GM19455 (cell line): ENCODE data around the gene NR3C1.

Experiments
- ATAC-seq: cut with Tn5 transposase; IDR thresholded peaks from one replicate; pipeline ENCODE4 v1.9.1; 2021; ENCODE audit not compliant: unreplicated experiment

NR3C1 gene

GRCh38 chr5:143372187-143372829, 31.2 kb downstream of the NR3C1 start:
- ATAC-seq, result no peak

DNA sequence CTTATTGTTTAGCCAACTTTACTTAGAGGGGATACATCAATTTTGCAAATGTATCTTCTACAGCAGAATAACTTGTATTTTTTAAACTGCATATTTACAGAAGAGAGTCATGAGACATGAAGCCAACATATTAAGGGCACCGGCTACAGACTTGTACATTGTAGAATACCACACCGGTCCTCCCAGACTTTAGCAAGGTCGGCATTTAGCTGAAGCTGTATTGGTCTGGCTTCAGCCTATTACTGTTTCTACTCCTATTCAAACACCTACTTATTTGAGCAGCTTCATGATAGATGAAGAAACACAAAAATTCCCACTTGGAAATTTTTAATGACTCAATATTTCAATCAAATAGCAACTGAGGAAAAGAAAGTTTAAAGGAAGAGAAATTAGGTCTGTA, 33.0 kb downstream of the NR3C1 start:
- no peak for ATAC-seq

DNA sequence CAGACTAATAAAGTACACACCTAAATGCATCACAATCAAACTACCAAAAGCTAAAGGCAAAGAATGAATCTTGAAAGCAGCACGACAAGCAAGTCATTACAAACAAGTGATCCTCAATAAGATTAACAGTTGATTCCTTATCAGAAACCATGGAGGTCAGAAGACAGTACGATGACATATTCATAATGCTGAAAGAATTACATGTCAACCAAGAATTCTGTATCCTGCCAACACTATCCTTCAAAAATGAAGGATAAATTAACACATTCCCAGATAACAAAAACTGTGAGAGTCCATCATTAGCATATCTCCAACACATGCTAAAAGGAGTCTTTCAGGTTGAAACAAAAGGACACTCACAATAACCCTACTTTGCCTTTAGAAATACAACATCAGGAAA, 39.4 kb downstream of the NR3C1 start:
- ATAC-seq, result no peak

GRCh38 chr5:143362664-143363227, 40.7 kb downstream of the NR3C1 start:
- no peak for ATAC-seq

- ATAC-seq, result no peak
Observed at GRCh38 chr5:143361438-143361837, 42.0 kb downstream of the NR3C1 start.

DNA sequence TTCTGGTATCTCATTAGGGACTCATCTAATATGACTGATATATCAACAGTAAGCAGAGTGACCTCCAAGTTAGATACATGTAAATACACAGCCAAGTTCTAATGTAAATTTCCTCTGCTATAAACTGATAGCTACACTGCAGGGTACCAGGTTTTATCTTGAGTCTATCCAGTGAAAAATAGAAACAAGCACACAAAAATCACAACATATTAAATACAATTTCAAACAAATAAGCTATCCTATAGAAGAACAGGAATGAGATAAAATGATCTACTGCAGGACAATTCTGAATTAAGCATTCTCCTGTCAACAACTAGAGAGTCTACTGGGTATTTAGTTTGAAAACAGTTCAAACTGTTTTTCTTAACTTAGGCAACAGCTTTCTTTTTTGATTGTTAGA, 42.7 kb downstream of the NR3C1 start:
- no peak for ATAC-seq

GRCh38 chr5:143359869-143360268, 43.6 kb downstream of the NR3C1 start:
- peak; percentile 60 for ATAC-seq

DNA sequence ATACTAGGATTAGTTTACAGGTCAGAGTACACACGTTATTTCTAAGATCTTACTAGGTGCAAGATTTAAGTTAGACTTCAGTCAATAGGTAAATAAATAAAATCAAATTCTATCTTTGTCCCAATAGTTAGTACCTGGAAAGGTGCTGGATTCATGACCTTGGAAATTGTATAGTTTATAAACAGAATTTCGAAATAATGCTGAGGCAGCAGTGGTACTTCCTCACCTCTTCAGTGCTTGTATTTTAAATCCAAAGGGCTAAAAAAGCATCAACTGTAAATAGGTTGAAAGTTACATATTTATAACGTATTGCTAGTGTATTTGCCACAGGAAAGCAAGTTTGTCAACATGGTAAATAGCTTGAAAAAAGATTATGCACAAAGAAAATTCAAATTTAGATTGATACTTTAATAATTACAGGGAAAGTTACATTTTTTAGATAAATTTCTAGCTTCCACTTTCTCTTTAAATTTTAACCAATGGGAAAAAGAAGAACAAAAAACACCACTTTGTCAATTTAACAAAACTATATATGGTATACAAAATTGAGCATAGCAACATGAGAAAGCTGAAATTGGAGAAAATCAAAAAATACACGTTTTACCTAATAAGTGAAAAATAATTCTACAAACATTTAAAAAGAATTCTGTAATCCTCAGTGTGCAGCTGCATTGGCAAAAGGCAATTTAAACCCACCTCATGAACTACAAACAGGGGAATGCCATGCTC, 46.5 kb downstream of the NR3C1 start:
- no peak for ATAC-seq

DNA sequence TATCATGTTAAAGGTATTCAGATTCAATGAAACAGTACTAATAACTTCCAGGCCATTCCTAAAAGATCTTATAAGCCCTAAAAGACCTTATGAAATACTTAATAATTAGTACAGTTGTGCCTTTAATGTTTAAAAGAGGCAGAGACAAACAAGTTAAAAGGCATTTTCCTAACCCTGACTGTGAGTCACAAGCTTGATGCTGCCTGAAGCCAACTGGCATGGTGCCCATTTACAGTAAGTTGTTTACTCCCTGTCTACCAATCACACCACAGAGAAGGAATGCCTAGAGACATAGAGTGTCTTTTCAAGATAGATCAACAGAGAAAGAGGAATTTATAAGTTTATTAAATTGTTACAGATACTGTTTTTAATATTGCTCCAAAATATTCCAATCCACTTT, 47.8 kb downstream of the NR3C1 start:
- ATAC-seq, result no peak

DNA sequence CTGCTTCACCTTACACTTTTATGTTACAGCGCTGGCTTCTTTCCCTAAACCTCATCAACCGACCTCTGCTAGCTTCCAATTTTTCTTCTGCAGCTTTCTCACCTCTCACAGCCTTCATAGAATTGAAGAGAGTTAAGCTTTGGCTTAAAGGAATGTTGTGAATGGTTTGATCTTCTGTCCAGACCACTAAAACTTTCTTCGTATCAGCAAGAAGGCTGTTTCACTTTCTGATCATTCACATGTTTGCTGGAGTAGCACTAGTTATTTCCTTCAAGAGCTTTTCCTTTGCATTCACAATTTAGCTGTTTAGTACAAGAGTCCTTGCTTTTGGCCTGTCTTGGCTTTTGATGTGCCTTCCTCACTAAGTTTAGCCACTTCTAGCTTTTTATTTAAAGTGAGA, 49.5 kb downstream of the NR3C1 start:
- ATAC-seq, result no peak

- ATAC-seq, result no peak
Observed at GRCh38 chr5:143352691-143353090, 50.8 kb downstream of the NR3C1 start.

GRCh38 chr5:143350751-143351602, 52.5 kb downstream of the NR3C1 start:
- ATAC-seq, result no peak

DNA sequence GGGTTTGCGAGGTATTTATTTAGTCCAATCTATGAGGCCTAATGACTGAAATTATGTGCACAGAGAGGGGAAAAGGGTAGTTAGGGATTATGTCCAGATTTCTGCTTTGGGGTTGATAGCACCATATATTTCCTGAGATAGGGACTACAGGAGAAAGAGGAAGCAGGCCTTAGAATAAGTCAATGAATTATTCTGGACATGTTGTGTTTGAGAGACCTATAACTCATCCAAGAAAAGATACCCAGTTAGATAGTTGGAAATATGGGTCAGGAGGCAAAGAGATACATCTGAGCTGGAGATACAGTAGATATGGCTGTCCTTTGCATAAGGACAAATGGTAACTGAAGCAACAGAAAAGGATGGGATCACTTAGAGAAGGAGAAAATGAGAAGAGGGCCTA, 53.1 kb downstream of the NR3C1 start:
- ATAC-seq, result no peak

GRCh38 chr5:143349177-143349576, 54.3 kb downstream of the NR3C1 start:
- no peak for ATAC-seq

DNA sequence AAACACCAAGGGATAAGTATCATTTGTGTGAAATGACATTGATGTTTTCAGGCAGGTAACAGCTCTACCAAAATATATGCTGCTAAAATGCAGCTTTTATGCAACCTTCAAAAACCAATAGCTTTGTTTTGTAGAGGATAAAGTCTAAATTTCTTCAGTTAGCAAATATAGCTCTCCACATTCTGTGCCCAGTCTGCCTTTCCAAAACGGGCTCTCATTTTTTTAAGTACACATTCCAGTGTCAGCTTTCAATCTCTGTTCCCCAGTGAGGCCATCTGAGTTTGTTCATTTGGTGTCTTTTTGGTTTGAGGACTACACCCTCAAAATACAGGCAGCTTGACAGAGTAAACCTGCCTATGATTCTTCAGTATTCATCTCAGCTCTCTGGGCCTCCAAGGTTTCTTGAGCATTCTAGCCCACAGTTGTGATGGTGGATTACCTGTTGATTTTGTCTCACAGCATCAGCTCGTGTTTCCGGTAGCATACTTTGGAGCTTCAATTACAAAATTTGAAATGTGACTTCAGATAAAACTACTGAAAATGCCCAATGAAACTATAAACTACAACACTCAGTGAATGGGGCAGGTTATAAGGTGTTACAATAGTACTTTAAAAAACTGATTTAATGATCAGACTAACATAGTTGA, 55.7 kb downstream of the NR3C1 start:
- ATAC-seq, result no peak

GRCh38 chr5:143347046-143347445, 56.4 kb downstream of the NR3C1 start:
- ATAC-seq, result no peak

DNA sequence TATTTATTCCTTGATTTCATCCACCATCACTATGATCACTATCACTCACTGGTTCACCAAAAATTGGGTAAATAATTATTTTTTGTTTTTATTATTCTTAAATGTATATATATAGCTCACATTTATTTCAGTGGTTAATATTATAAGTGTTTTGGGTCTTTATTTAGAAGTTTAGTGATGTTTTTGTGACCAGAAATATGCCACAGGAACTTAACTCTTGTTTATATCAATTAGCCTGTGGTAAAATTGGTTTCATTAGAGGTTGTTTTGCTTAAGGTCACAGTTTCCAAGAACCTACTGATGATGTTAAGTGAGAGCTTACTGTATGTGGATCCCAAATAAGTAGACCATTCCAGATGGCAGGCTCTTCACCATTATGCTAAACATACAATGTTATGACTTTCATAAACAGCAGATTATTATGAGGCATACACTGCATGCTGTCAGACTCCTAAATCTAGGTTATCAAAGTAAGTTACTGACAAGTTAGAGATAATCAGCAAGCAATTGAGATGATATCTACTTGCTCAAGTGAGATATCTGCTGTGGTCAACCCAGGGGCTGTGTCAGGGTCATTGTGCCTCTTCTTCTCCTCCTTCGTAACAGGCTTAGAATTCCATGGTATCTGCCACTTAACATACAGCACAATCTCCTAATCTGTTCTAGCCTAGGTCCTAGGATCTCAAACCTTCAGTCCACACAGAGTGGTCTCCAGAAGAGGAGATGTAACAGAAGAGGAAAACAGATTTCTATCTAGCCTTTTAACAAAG, 57.6 kb downstream of the NR3C1 start:
- ATAC-seq, result no peak

- ATAC-seq, result no peak
Observed at GRCh38 chr5:143343042-143343441, 60.4 kb downstream of the NR3C1 start.

DNA sequence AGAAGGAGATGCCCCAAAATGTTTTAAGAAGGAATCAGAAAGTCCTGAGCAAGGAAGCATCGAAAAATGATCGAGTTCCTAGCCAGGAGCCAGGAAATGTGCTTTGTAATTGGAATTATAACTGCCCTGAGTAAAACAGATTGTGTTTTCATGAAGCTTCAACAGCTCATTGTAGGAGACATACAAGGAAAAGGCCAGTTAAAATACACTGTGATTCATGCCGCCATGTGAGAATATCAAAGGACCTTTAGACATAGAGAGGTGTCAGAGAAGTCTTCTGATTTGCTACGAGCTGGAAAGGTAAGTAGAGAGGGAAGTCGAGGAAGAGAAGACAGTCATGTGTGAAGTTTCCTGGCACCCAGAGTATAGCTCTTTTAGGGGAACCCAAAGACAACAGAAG, 60.9 kb downstream of the NR3C1 start:
- ATAC-seq, result no peak

- no peak for ATAC-seq
Observed at GRCh38 chr5:143341807-143342570, 61.5 kb downstream of the NR3C1 start.
